Liver (tissue), 9 donors: ENCODE measurements around the gene CHCHD2. TPM values are rescaled to one million over a fixed set of nuclear protein-coding genes. Genes with fewer than 3 reads are reported as not detected.

Source experiments
- DNase-seq: peaks from one replicate; pipeline ENCODE4 v3.0.0-alpha.2; 2017; ENCODE audit warnings: low spot score
- H3K27ac ChIP-seq, 2 donors: one replicate each; pipeline ENCODE4 v1.7.0; 2013; ENCODE audit warnings: inconsistent platforms in 2 of 2, low read length in 2 of 2, control low read depth in 1 of 2, low read depth in 1 of 2, mild to moderate bottlenecking in 1 of 2
- H3K27me3 ChIP-seq, 4 donors: one replicate each; pipeline versions ENCODE4 v1.6.1 to v1.7.0; 2013; ENCODE audit warnings: low read length in 3 of 4, inconsistent platforms in 1 of 4, mild to moderate bottlenecking in 1 of 4, moderate library complexity in 1 of 4; ENCODE audit not compliant: control insufficient read depth in 4 of 4, insufficient read depth in 4 of 4
- H3K36me3 ChIP-seq, 4 donors: one replicate each; pipeline versions ENCODE4 v1.6.1 to v1.7.0; 2013; ENCODE audit warnings: low read length in 3 of 4, mild to moderate bottlenecking in 3 of 4, low read depth in 1 of 4, moderate library complexity in 1 of 4; ENCODE audit not compliant: control insufficient read depth in 4 of 4, insufficient read depth in 3 of 4
- H3K4me1 ChIP-seq, 4 donors: one replicate each; pipeline versions ENCODE4 v1.6.1 to v1.7.0; 2013; ENCODE audit warnings: low read length in 3 of 4, mild to moderate bottlenecking in 3 of 4, moderate library complexity in 1 of 4; ENCODE audit not compliant: control insufficient read depth in 4 of 4, insufficient read depth in 4 of 4
- H3K4me3 ChIP-seq, 3 donors: one replicate each; pipeline versions ENCODE4 v1.6.1 to v1.7.0; 2013; ENCODE audit warnings: low read length in 3 of 3, control low read depth in 1 of 3, low read depth in 1 of 3, mild to moderate bottlenecking in 1 of 3
- H3K9ac ChIP-seq, 2 donors: one replicate each; pipeline ENCODE4 v1.7.0; 2013; ENCODE audit warnings: low read length in 2 of 2, mild to moderate bottlenecking in 2 of 2, moderate library complexity in 2 of 2, control low read depth in 1 of 2, low read depth in 1 of 2
- H3K9me3 ChIP-seq, 4 donors: one replicate each; pipeline versions ENCODE4 v1.6.1 to v1.7.0; 2013; ENCODE audit warnings: low read length in 3 of 4; ENCODE audit not compliant: control insufficient read depth in 4 of 4
- ATF3 ChIP-seq: IDR thresholded peaks from 2 replicates; pipeline ENCODE4 v1.6.1; 2016; ENCODE audit warnings: antibody characterized with exemption
- CTCF ChIP-seq: fragments of 150-350 bp; IDR thresholded peaks from 2 replicates; pipeline ENCODE4 v1.5.1; 2017; ENCODE audit warnings: improper control_type of control experiment, low read depth, low read length; ENCODE audit not compliant: missing input control
- FOXA1 ChIP-seq: IDR thresholded peaks from 2 replicates; pipeline ENCODE4 v1.6.1; 2016; ENCODE audit warnings: antibody characterized with exemption
- FOXA2 ChIP-seq: IDR thresholded peaks from 2 replicates; pipeline ENCODE4 v1.6.1; 2016; ENCODE audit warnings: antibody characterized with exemption
- GABPA ChIP-seq, 2 donors: IDR thresholded peaks in 1 of 2; conservative IDR thresholded peaks in 1 of 2; 2 replicates each; pipeline ENCODE4 v1.6.1; 2016; ENCODE audit warnings: antibody characterized with exemption in 2 of 2, mild to moderate bottlenecking in 1 of 2, moderate library complexity in 1 of 2
- HNF4A ChIP-seq, 2 donors: conservative IDR thresholded peaks; 2 replicates each; pipeline ENCODE4 v1.6.1; 2016; ENCODE audit warnings: antibody characterized with exemption in 2 of 2, mild to moderate bottlenecking in 2 of 2
- HNF4G ChIP-seq: IDR thresholded peaks from 2 replicates; pipeline ENCODE4 v1.6.1; 2016; ENCODE audit warnings: antibody characterized with exemption
- JUND ChIP-seq, 2 donors: IDR thresholded peaks; 2 replicates each; pipeline ENCODE4 v1.6.1; 2016; ENCODE audit warnings: antibody characterized with exemption in 2 of 2
- MAX ChIP-seq: IDR thresholded peaks from 2 replicates; pipeline ENCODE4 v1.6.1; 2016; ENCODE audit warnings: antibody characterized with exemption
- NR2F2 ChIP-seq: IDR thresholded peaks from 2 replicates; pipeline ENCODE4 v1.6.1; 2016; ENCODE audit warnings: antibody characterized with exemption
- RAD21 ChIP-seq, 2 donors: IDR thresholded peaks; 2 replicates each; pipeline ENCODE4 v1.6.1; 2016; ENCODE audit warnings: antibody characterized with exemption in 2 of 2, mild to moderate bottlenecking in 2 of 2
- REST ChIP-seq: IDR thresholded peaks from 2 replicates; pipeline ENCODE4 v1.6.1; 2016; ENCODE audit warnings: antibody characterized with exemption, mild to moderate bottlenecking
- RXRA ChIP-seq, 2 donors: IDR thresholded peaks; 2 replicates each; pipeline ENCODE4 v1.6.1; 2017 to 2018; ENCODE audit warnings: antibody characterized with exemption in 2 of 2, mild to moderate bottlenecking in 1 of 2
- SP1 ChIP-seq: IDR thresholded peaks from 2 replicates; pipeline ENCODE4 v1.6.1; 2018; ENCODE audit warnings: antibody characterized with exemption, mild to moderate bottlenecking
- TAF1 ChIP-seq: conservative IDR thresholded peaks from 2 replicates; pipeline ENCODE4 v1.6.1; 2016; ENCODE audit warnings: antibody characterized with exemption, mild to moderate bottlenecking
- YY1 ChIP-seq: IDR thresholded peaks from 2 replicates; pipeline ENCODE4 v1.6.1; 2016; ENCODE audit warnings: antibody characterized with exemption, mild to moderate bottlenecking
- WGBS: extraction: QIAGEN DNeasy Blood & Tissue Kit; methylation state at CpG from one replicate; pipeline ENCODE4 v1.1.7; 2013; 5-methylcytosine and 5-hydroxymethylcytosine counted together
- polyA plus RNA-seq, 2 donors: library from polyadenylated mRNA; stranded (reverse) in 1 of 2; unstranded in 1 of 2; fragments of 200-250 nt in 1 of 2; fragments of >200 nt in 1 of 2; fragmentation: Nextera tagmentation in 1 of 2; extraction: Ambion mirVana in 1 of 2; gene quantifications; one replicate each; pipeline versions ENCODE4 v1.2.1 to v1.2.3, GENCODE V29; 2013 to 2015
- total RNA-seq, 2 donors: library from RNA; depleted of rRNA; stranded (reverse); fragments of >200 nt; gene quantifications; one replicate each; pipeline ENCODE4 v1.2.3, GENCODE V29; 2014
- donor health status: healthy.
- donor health status: healthy.
- donor health status: healthy.
- donor health status: healthy.
- donor health status: healthy.

CHCHD2 gene
- total and polyA plus RNA-seq, 4 donors = 169 to 356 (median 252) TPM

GRCh38 chr7:56062382-56062781, 43.9 kb downstream of the CHCHD2 start:
- TF ChIP-seq FOXA2 = no peak
- TF ChIP-seq JUND (IDR thresholded peaks at IDR 0.05) = peak in 1 of 2 donors; percentile 26
- TF ChIP-seq NR2F2 = no peak
- no peak for TF ChIP-seq TAF1
- WGBS = 85% methylated on average over 2 of the region's 2 CpGs
- H3K4me1 ChIP-seq = peaks cover 3 to 10% (median 8%) of the 10 kb centered on the region in 4 donors
- H3K9me3 ChIP-seq = no peaks in the 10 kb centered on the region
- peak overlapping the region in 1 of 2 donors; percentile 2 for H3K27ac ChIP-seq
- no peak overlapping the region for H3K9ac ChIP-seq
- H3K27me3 ChIP-seq = no peaks in the 10 kb centered on the region
- no peak for DNase-seq
- no peak overlapping the region for H3K4me3 ChIP-seq
- H3K36me3 ChIP-seq = peaks cover 5 to 52% (median 36%) of the 10 kb centered on the region in 4 donors

GRCh38 chr7:56053993-56054392, 52.3 kb downstream of the CHCHD2 start:
- peaks cover 11 to 45% (median 31%) of the 10 kb centered on the region in 4 donors for H3K36me3 ChIP-seq
- TF ChIP-seq FOXA1 (no peak), HNF4A (conservative IDR thresholded peaks at IDR 0.05) (no peak), GABPA (IDR thresholded peaks at IDR 0.05 in 1 of 2, conservative IDR thresholded peaks at IDR 0.05 in 1 of 2) (no peak), REST (no peak), ATF3 (no peak), FOXA2 (no peak), MAX (no peak), CTCF (no peak), YY1 (no peak)
- no peak overlapping the region for H3K27ac ChIP-seq
- 87% methylated on average over 2 of the region's 2 CpGs for WGBS
- H3K27me3 ChIP-seq = no peaks in the 10 kb centered on the region
- no peaks in the 10 kb centered on the region for H3K9me3 ChIP-seq
- peaks cover 6 to 16% (median 10%) of the 10 kb centered on the region in 4 donors for H3K4me1 ChIP-seq
- H3K4me3 ChIP-seq = no peak overlapping the region
- no peak overlapping the region for H3K9ac ChIP-seq
- DNase-seq = no peak

- no peak for DNase-seq
- Histone ChIP-seq H3K9me3 (no peaks in the 10 kb centered on the region), H3K27me3 (no peaks in the 10 kb centered on the region), H3K4me1 (peaks cover 6 to 17% (median 13%) of the 10 kb centered on the region in 4 donors), H3K36me3 (peaks cover 11 to 40% (median 28%) of the 10 kb centered on the region in 4 donors), H3K9ac (no peak overlapping the region), H3K27ac (no peak overlapping the region), H3K4me3 (no peak overlapping the region)
- 79% methylated on average over 9 of the region's 9 CpGs for WGBS
- TF ChIP-seq CTCF = no peak
- no peak for TF ChIP-seq SP1
- no peak for TF ChIP-seq HNF4G
- TF ChIP-seq RAD21 (IDR thresholded peaks at IDR 0.05) = no peak
- TF ChIP-seq MAX = no peak
- TF ChIP-seq TAF1 = no peak
- no peak for TF ChIP-seq HNF4A (conservative IDR thresholded peaks at IDR 0.05)
- no peak for TF ChIP-seq FOXA1
- TF ChIP-seq GABPA (IDR thresholded peaks at IDR 0.05 in 1 of 2, conservative IDR thresholded peaks at IDR 0.05 in 1 of 2) = no peak
- no peak for TF ChIP-seq RXRA (IDR thresholded peaks at IDR 0.05)
- TF ChIP-seq NR2F2 = no peak
These were observed 52.9 kb downstream of the CHCHD2 start for GRCh38 chr7:56053379-56053778.
